CD4-positive, alpha-beta T cell treated with Interferon alpha-2 for 1 hour (primary cell): Measurements from ENCODE around the gene PPP2R3C.
"Not testable (repeated sequence)": the region's sequence is repeated elsewhere in the genome, so short reads cannot be mapped to it uniquely, and the experiment has no call there.

ENCODE experiments used
- DNase-seq, 2 donors: peaks; one replicate each; pipeline ENCODE4 v3.0.0-alpha.2; 2020 to 2022

Gene PPP2R3C

DNA sequence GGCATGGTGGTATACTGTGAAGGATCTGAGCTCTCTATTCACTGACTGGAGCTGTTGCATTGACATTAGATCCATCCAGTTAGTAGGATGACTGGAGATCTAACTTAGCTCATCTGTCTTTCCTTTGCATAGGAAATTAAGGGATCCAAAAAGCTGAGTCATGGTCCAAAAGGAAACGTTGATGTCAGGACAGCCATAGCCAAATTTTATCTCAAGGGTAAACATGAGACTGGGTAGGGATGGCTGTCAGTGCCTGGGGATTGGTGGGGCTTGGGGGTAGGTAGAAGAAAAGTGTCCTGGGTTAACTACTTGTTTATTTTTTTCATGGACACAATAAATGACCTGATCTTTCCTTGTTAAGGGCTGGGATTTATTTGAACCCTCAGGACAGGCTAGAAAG, 71.1 kb downstream of the PPP2R3C start:
- no peak for DNase-seq

GRCh38 chr14:35047976-35048513, 73.7 kb downstream of the PPP2R3C start:
- DNase-seq, result no peak

DNA sequence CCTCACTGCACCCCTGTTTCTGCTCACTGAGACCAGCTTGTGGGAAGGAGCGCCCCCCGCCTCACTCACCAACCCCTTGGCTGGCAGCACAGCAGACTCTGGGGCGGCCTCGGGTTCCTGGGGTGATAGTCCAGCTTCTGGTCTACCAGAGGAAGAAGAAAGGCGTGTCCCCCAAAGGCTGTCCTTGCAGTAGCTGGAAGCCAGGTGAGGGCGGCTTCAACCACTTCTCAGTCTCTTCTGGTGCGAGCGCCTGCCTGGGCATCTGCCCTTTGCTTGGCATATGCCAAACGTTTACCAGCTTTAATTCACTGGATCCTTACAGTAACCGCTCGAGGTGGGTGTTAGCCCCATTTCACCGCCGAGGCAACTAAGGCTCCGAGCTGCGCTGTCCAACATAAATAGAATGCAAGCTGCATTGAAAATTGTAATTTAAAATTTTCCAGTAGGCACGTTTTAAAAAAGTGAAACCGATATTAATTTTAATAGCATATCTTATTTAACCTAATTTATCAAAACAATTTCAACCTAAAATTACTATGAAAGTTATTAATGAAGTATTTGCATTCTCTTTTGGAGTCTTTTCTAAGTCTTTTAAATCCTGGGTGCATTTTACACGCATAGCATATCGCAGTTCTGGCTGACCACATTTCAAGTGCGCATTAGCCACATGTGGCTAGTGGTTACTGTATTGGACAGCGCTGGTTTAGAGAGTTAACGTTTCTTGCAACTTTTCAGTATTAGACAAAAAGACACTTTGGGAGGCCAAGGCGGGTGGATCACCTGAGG, 74.8 kb downstream of the PPP2R3C start:
- peak in 1 of 2 donors; percentile 33 for DNase-seq

GRCh38 chr14:35046048-35046750, 75.6 kb downstream of the PPP2R3C start, which contains the start of gene FAM177A1:
Gene FAM177A1 (plus strand): TSS chr14:35046272. CDS start chr14:35046464, 192 bp downstream.
- peak; percentile 99 to 100 for DNase-seq

GRCh38 chr14:35045798-35046047, 76.1 kb downstream of the PPP2R3C start:
- no peak for DNase-seq

GRCh38 chr14:35044939-35045797, 76.6 kb downstream of the PPP2R3C start:
- no peak for DNase-seq

DNA sequence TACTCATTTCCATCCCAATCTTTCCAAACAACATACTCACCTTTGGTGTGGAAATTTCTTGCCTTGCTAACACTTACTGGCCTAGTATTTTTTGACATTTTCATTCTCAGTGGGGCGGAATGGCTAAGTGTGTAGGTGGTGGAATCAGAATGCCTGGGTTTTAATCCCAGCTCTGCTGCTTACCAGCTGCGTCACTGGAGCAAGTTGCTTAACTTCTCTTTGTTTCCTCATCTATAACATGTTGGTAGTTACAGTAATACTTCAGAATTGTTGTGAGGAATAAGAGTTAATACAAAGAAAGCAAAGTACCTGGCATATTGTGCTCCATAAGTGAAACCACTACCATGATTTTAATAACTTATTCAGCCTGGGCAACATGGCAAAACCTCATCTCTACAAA, 78.7 kb downstream of the PPP2R3C start:
- DNase-seq, result no peak

GRCh38 chr14:35042632-35043031, 79.2 kb downstream of the PPP2R3C start:
- no peak for DNase-seq

GRCh38 chr14:35038312-35038711, 83.5 kb downstream of the PPP2R3C start:
- not testable (repeated sequence) for DNase-seq
